ENCODE measurements around the gene MYT1. TPM values are rescaled to one million over a fixed set of nuclear protein-coding genes. Genes with fewer than 3 reads are reported as not detected.
A peak's percentile ranks its signal among the peaks of the same experiment; 100 is the strongest.

MYT1 gene
- total and polyA plus RNA-seq, 5 donors: 0.31 to 1.5 (median 1.2) TPM

DNA sequence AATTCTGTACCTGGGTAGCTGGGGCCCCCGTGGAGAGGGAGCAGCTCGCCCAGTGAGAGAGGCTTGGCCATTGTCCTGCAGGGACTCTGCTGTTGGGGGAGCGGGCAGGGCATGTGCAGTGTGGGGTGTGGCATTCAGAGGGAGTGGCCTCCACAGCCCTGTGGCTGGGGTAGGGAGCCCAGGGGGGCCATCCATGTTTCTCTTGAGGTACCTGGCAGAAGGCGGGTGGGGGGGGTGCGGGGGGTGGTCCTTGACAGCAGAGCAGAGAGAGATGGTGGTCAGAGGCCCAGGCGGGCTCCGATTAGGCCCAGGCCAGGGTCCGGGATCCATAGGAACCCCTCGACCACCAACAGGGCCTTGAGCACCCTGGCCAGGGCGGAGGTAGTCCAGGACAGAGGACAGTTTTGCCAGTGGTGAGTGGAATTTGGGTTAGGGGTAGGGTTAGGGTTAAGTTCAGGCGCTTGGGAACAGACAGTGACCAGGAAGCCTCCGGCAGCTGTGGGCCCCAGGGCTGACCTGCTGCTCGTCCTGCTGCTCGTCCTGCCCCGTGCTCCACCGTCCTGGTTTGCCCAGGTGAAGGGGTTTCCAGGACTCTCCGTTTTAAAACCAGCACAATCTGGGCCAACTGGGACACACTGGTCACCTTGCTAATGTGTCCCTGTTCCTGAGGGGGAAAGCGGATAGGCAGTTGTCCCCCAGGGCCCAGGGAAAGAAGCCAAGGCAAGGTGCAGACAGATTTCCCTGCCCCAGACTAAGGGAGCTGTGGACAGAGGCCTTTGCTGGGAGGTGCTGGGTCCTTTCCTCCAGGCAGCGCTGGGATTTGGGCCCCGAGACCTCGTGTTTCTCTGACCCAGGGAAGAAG lies 24.8 kb upstream of the MYT1 start:
- peak in 2 of 3 donors; percentile 13 to 34 for DNase-seq
- no peak for ATAC-seq
- Histone ChIP-seq H3K27me3 (ENCODE audit: control insufficient read depth, insufficient read depth) (no peaks in the 10 kb centered on the region), H3K4me3 (ENCODE audit: low read length) (no peak overlapping the region), H3K4me1 (ENCODE audit: control insufficient read depth, insufficient read depth, low read length) (no peaks in the 10 kb centered on the region), H3K27ac (ENCODE audit: low read length) (no peak overlapping the region), H3K9me3 (ENCODE audit: control insufficient read depth, low read length) (no peaks in the 10 kb centered on the region)
- intact Hi-C loops (cut with DNase I): no loop called here
- WGBS: 77% methylated on average over 21 of the region's 21 CpGs

DNA sequence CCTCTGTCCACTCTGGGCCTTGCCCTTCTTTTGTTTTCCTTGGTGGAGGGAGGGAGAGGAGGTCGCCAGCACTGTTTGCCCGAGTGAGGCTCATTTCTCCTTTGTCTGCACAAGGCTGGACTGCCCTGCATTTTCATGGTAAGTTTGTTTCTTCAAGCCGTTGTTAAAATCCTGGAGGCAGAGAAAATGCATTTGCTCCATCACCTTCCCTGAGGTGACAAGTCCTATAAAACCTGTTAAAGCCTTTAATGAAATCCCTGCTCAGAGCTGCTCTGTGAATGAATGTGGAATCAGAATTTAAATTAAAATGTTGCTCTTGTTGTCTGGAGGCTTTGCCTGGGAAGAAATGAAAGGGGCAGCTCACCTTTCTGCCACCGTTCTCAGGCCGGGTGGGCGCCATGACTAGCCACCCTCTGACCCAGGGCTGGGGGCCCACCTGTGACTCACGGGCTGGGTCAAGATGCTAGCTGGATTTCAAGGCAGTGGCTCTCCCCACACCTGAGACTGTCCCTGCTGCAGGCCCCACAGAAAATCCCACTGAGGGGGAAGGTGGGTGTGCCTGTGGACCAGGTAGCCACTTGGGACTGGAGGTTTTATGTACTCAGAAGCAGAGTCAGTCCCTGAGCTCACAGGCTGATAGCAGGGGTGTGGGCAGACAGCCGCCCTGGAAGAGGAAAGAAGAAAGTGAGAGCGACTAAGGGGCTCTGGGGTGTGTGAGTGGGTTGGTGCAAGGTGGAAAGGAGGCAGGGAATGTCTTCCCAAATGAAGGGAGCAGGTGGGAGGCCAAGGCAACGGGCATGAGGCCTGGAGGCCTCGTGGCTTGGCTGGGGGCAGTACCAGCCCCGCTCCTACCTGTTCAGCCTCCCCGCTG lies 24.0 kb upstream of the MYT1 start:
- peak in 2 of 3 donors; percentile 6 to 17 for DNase-seq
- 79% methylated on average over 13 of the region's 13 CpGs for whole genome bisulfite sequencing

DNA sequence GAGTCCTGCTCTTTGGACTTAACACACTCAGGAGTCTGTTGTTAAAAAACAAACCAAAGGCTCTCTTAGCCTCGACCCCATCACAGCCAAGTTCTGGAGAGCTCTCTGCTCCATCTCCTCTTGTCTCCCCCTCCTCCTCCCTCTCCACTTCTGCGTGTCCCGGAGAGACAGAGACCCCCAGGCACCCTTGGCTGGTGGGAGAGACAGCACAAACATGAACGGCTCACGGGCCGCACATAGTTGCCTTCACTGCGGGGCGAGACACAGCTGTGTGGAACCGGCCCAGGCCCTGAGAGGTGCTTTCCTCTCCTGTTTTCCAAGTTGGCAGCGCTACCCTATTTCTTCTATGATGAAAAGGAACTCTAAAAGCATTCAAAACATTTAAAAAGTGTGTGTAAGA lies 23.3 kb upstream of the MYT1 start:
- intact Hi-C loops (cut with DNase I): no loop called here
- 74% methylated on average over 10 of the region's 10 CpGs for WGBS
- Histone ChIP-seq H3K4me3 (ENCODE audit: low read length) (no peak overlapping the region), H3K27ac (ENCODE audit: low read length) (no peak overlapping the region), H3K27me3 (ENCODE audit: control insufficient read depth, insufficient read depth) (no peaks in the 10 kb centered on the region), H3K4me1 (ENCODE audit: control insufficient read depth, insufficient read depth, low read length) (no peaks in the 10 kb centered on the region), H3K9me3 (ENCODE audit: control insufficient read depth, low read length) (peaks cover 2% of the 10 kb centered on the region)
- ATAC-seq (no peak), DNase-seq (peak in 2 of 3 donors; percentile 4 to 27)

More for the DNA sequence above, 24.0 kb upstream of the MYT1 start:
- Histone ChIP-seq H3K27ac (ENCODE audit: low read length) (no peak overlapping the region), H3K4me1 (ENCODE audit: control insufficient read depth, insufficient read depth, low read length) (no peaks in the 10 kb centered on the region), H3K27me3 (ENCODE audit: control insufficient read depth, insufficient read depth) (no peaks in the 10 kb centered on the region), H3K4me3 (ENCODE audit: low read length) (no peak overlapping the region), H3K9me3 (ENCODE audit: control insufficient read depth, low read length) (no peaks in the 10 kb centered on the region)
- intact Hi-C loops (cut with DNase I): no loop called here
- ATAC-seq: no peak

DNA sequence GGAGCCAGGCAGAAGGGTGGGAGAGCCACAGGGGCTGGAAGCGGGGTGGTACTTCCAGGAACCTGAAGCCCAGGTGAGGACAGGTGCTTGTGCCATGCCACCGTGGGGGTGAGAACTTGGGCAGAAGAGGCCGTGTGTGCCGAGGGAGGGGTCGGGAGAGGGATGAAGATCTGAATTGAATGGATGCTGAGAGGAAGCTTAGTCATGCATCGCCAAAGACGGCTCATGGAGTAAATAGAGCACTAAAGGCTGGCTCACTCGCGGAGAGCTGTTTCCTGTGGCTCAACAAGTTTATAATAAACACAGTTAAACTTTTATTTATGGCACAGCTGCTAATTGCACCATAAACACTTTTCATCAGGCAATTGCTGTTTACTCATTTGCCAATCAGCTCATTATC lies 21.7 kb upstream of the MYT1 start:
- peak in 2 of 3 donors; percentile 12 to 21 for DNase-seq
- 44% methylated on average over 9 of the region's 9 CpGs for WGBS

DNA sequence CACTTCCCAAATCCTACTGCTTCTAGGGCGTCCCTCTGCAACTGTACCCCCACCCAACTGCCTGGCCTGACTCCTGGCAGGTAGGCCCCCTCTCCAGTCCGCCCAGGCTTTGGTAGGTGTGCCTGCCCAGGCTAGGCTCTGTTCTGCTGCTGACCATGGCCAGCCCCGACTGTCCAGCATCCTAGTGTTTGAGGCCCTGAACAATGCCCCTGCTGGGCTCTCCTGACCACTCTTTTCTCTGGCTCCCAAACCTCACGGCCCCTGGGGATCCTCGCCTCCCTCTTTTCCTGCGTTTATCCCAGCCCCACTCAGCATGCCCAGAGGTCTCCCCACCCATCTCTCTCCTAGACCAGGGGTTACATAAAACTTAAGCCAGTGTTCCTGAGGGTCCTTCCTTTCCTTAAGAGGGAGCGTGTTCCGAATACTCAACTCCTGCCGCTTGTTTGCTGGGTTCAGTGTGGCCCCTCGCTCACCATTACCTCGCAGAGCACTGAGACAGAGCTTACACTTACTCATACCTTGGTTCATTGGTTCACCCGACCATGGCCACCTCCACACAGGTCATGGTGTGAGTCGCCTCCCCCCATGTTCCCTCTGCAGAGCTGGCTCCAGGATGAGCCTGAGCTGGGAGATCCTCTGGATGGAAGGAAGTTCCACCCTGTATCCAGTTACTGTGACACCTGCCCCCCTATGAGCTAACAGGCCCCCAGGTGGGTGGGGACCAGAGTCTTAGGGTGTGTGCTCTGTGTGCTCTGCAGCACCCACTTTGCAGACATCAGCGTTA lies 21.0 kb upstream of the MYT1 start:
- Histone ChIP-seq H3K27ac (ENCODE audit: low read length) (no peak overlapping the region), H3K4me1 (ENCODE audit: control insufficient read depth, insufficient read depth, low read length) (no peaks in the 10 kb centered on the region), H3K27me3 (ENCODE audit: control insufficient read depth, insufficient read depth) (no peaks in the 10 kb centered on the region), H3K9me3 (ENCODE audit: control insufficient read depth, low read length) (peaks cover 2% of the 10 kb centered on the region), H3K4me3 (ENCODE audit: low read length) (no peak overlapping the region)
- peak in 2 of 3 donors; percentile 12 to 16 for DNase-seq
- intact Hi-C loops (cut with DNase I): no loop called here
- ATAC-seq: no peak
- WGBS: 82% methylated on average over 14 of the region's 14 CpGs

More for the DNA sequence above, 21.7 kb upstream of the MYT1 start:
- intact Hi-C loops (cut with DNase I): no loop called here
- ATAC-seq: no peak
- no peak overlapping the region for H3K4me3 ChIP-seq (ENCODE audit: low read length)
- no peaks in the 10 kb centered on the region for H3K4me1 ChIP-seq (ENCODE audit: control insufficient read depth, insufficient read depth, low read length)
- H3K27me3 ChIP-seq (ENCODE audit: control insufficient read depth, insufficient read depth): no peaks in the 10 kb centered on the region
- peaks cover 2% of the 10 kb centered on the region for H3K9me3 ChIP-seq (ENCODE audit: control insufficient read depth, low read length)
- no peak overlapping the region for H3K27ac ChIP-seq (ENCODE audit: low read length)

DNA sequence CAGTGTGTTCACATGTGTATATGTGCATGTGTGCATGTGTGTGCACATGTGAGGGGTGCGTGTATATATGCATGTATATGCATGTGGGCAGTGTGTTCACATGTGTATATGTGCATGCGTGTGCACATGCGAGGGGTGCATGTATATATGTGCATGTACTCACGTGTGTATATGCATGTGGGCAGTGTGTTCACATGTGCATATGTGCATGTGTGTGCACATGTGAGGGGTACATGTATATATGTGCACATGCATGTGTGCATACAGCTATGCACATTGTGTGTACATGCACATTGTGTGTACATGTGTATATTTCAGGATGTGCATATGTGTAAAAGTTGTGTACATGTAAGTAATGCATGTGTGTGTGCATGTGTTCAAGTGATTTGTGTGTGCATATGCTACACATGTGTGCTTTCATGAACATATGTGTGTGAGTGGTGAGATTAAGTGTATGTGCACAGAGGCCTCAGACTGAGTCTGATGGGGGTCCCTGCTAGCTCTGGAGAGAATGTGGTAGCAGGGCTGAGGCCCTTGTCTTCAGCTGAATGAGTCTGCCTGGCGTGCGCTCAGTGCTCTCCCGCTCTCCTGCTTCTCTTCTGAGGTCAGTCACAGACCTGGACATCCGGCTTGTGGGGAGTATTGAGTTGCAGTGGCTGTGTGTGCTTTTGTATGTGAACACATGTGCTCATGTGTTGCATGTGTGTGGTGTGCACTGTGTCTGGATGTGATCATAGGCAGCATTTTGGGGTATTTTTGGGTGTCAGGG lies 19.9 kb upstream of the MYT1 start:
- DNase-seq (peak in 2 of 3 donors; percentile 6 to 10), ATAC-seq (no peak)
- Histone ChIP-seq H3K4me3 (ENCODE audit: low read length) (no peak overlapping the region), H3K9me3 (ENCODE audit: control insufficient read depth, low read length) (peaks cover 2% of the 10 kb centered on the region), H3K4me1 (ENCODE audit: control insufficient read depth, insufficient read depth, low read length) (no peaks in the 10 kb centered on the region), H3K27me3 (ENCODE audit: control insufficient read depth, insufficient read depth) (no peaks in the 10 kb centered on the region), H3K27ac (ENCODE audit: low read length) (no peak overlapping the region)
- intact Hi-C loops (cut with DNase I): no loop called here
- WGBS: 87% methylated on average over 8 of the region's 8 CpGs

DNA sequence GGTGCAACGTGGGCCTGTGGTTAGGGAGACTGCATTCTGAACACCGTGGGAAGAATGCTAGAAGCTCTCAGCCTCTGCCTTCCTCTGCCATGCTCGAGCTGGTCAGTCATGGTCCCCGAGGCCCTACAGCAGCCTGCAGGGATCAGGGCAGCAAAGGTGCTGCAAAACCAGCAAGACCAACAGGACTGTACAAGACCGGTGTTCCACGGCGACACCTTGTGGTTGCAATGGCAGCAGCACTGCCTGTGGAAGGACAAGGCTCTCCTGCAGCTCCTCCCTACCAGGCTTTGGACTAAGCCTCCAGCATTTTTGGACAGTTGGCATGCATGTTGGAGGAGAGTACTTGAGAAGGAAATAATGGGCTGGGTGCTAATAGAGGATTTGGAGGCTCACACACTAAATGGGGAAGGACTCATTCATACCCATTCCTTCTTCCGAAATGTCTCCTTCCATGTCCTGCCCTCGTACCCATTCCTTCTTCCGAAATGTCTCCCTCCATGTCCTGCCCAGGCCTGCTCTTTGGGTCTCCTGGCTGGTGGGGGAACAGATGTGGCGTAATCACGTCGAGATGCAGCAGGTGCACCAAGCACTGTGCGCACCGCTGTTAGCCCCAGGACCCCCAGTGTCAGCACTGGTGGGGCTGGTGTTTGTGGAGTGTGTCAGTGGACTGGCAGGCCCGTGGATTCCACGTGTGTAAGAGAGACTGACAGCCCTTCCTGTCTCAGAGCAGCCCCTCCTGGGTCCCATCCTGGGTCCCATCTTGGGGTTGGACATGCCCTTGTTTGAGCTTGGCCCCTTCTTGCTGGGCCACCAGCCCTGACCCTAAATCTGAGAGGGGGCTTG lies 18.6 kb upstream of the MYT1 start:
- Histone ChIP-seq H3K4me3 (ENCODE audit: low read length) (no peak overlapping the region), H3K27ac (ENCODE audit: low read length) (no peak overlapping the region), H3K9me3 (ENCODE audit: control insufficient read depth, low read length) (peaks cover 2% of the 10 kb centered on the region), H3K4me1 (ENCODE audit: control insufficient read depth, insufficient read depth, low read length) (no peaks in the 10 kb centered on the region), H3K27me3 (ENCODE audit: control insufficient read depth, insufficient read depth) (no peaks in the 10 kb centered on the region)
- WGBS: 87% methylated on average over 17 of the region's 17 CpGs
- ATAC-seq: no peak
- intact Hi-C loops (cut with DNase I): no loop called here
- peak in 2 of 3 donors; percentile 25 to 26 for DNase-seq

DNA sequence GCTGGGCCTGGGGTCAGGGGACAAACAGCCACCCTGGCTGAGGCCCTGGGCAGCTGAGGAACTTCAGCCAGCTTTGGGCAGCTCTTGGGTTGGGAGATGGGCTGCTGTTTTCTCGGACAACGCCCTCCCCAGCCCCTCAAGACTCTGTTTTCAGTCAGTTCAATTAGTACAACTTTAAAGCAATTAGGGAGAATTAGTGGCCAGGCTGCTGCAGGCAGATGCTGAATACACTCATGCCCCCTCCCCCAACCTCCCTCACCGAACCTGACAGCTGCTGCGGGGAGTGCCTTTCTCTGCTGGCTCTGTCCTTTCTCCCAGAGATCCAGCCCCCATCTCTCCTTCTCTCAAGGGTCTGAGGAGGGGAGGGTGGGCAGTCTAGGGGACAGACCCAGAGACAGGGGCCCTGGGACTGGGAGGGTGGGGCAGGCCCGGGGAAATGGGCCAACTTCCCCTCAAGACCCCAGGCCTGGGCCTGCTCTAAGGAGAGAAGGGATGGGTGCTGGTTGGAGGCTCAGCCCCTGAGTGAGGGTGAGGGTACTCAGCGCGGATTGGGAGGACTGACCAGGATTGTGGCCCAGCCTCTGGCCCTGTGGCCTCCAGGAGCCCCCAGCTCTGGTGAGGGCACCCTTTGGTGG lies 17.8 kb upstream of the MYT1 start:
- WGBS: 75% methylated on average over 7 of the region's 7 CpGs
- DNase-seq: peak in 1 of 3 donors; percentile 1
- intact Hi-C loops (cut with DNase I): no loop called here
- ATAC-seq: no peak
- Histone ChIP-seq H3K4me1 (ENCODE audit: control insufficient read depth, insufficient read depth, low read length) (no peaks in the 10 kb centered on the region), H3K4me3 (ENCODE audit: low read length) (no peak overlapping the region), H3K9me3 (ENCODE audit: control insufficient read depth, low read length) (peaks cover 2% of the 10 kb centered on the region), H3K27me3 (ENCODE audit: control insufficient read depth, insufficient read depth) (no peaks in the 10 kb centered on the region), H3K27ac (ENCODE audit: low read length) (no peak overlapping the region)

DNA sequence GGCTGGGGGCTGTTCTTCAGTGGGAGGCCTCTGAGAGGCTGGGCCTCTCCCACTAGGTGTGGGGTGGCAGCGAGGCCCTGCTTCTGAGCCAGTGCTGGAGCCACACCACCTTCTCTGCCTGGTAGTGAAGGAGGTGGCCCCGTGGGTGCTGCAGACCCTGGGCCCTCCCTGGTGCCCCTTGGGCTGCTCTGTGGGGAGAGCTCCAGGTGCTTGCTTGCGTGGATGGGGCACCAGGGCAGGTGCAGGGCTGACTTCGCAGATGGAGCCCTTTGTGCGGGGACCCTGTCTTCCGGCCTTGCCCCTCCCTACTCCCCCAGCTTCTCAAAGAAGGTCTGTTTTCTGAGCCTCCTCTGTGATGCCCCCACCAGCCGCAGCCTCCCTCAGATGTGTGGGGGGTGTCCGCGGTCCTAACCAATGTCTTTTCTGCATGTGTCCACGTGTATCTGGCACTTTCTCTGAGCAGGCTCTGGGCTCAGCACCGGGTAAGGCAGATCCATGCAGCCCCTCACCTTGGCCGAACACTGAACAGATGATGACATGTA lies 17.2 kb upstream of the MYT1 start:
- DNase-seq (peak in 2 of 3 donors; percentile 15 to 35), ATAC-seq (no peak)
- Histone ChIP-seq H3K9me3 (ENCODE audit: control insufficient read depth, low read length) (peaks cover 2% of the 10 kb centered on the region), H3K27me3 (ENCODE audit: control insufficient read depth, insufficient read depth) (no peaks in the 10 kb centered on the region), H3K4me3 (ENCODE audit: low read length) (no peak overlapping the region), H3K4me1 (ENCODE audit: control insufficient read depth, insufficient read depth, low read length) (no peaks in the 10 kb centered on the region), H3K27ac (ENCODE audit: low read length) (no peak overlapping the region)
- intact Hi-C loops (cut with DNase I): no loop called here
- WGBS: 73% methylated on average over 12 of the region's 12 CpGs

All from right cardiac atrium (tissue), 5 donors.